SU-DHL-6 (cell line): ENCODE data around the gene ANKFY1.

Source experiments
- H2AFZ ChIP-seq: fragments of 200-600 bp; sonication (generic); 2 replicates; pipeline ENCODE4 v1.6.1; 2014; ENCODE audit warnings: low read depth, mild to moderate bottlenecking, moderate library complexity, mixed read lengths, antibody characterized with exemption, low read length; ENCODE audit not compliant: severe bottlenecking
- H3F3A ChIP-seq: fragments of 200-600 bp; shearing (Covaris generic); 2 replicates; pipeline ENCODE4 v1.6.0; 2016; ENCODE audit warnings: antibody characterized with exemption, mild to moderate bottlenecking; ENCODE audit not compliant: insufficient read depth
- H3K27ac ChIP-seq: fragments of 200-600 bp; sonication (generic); 2 replicates; pipeline ENCODE4 v1.5.1; 2016; ENCODE audit warnings: low read depth, mild to moderate bottlenecking, low read length, moderate library complexity, mixed read lengths
- H3K27me3 ChIP-seq: fragments of 200-600 bp; sonication (generic), shearing (Covaris generic); 2 replicates; pipeline ENCODE4 v1.6.0; 2014; ENCODE audit warnings: mild to moderate bottlenecking, low read length
- H3K36me3 ChIP-seq: fragments of 200-600 bp; sonication (generic); 2 replicates; pipeline ENCODE4 v1.6.1; 2014; ENCODE audit warnings: mild to moderate bottlenecking, low read length, mixed read lengths
- H3K4me2 ChIP-seq: fragments of 300-600, 200-600 bp; shearing (Covaris generic), sonication (generic); 2 replicates; pipeline ENCODE4 v1.6.0; 2014; ENCODE audit warnings: low read length, low read depth, mild to moderate bottlenecking; ENCODE audit not compliant: poor library complexity, severe bottlenecking
- H3K4me3 ChIP-seq: fragments of 200-600 bp; sonication (generic); 2 replicates; pipeline ENCODE4 v1.5.1; 2014; ENCODE audit warnings: antibody characterized with exemption, low read length, mild to moderate bottlenecking, mixed read lengths; ENCODE audit not compliant: insufficient read depth, poor library complexity, severe bottlenecking
- H3K79me2 ChIP-seq: fragments of 200-600 bp; sonication (generic); 2 replicates; pipeline ENCODE4 v1.6.1; 2014; ENCODE audit warnings: mild to moderate bottlenecking, low read length, moderate library complexity; ENCODE audit not compliant: insufficient read depth
- H3K9ac ChIP-seq: fragments of 200-600 bp; sonication (generic); 2 replicates; pipeline ENCODE4 v1.7.0; 2014; ENCODE audit warnings: mild to moderate bottlenecking, low read length
- H3K9me2 ChIP-seq: fragments of 200-600 bp; sonication (generic); replicated peaks from 2 replicates; pipeline ENCODE4 v1.6.1; 2014; ENCODE audit warnings: low read length; ENCODE audit not compliant: insufficient read depth
- H3K9me3 ChIP-seq: fragments of 200-600 bp; sonication (generic); 2 replicates; pipeline ENCODE4 v1.6.1; 2014; ENCODE audit warnings: low read length, mixed read lengths; ENCODE audit not compliant: insufficient read depth
- H4K20me1 ChIP-seq: fragments of 200-600 bp; sonication (generic); 2 replicates; pipeline ENCODE4 v1.6.1; 2014; ENCODE audit warnings: low read depth, mild to moderate bottlenecking, antibody characterized with exemption, low read length, moderate library complexity, mixed read lengths
- EZH2phosphoT487 ChIP-seq: fragments of 200-600 bp; sonication (generic), shearing (Covaris generic); conservative IDR thresholded peaks from 2 replicates; pipeline ENCODE4 v1.6.1; 2018; ENCODE audit warnings: mild to moderate bottlenecking, antibody characterized with exemption, low read length, moderate library complexity, mixed read lengths
- TF ChIP-seq, protein P1 (sequence below): fragments of 200-600 bp; sonication (generic); IDR thresholded peaks from one replicate; pipeline ENCODE4 v1.5.1; 2017; ENCODE audit warnings: antibody characterized with exemption, mild to moderate bottlenecking, low read length, moderate library complexity; ENCODE audit not compliant: insufficient read depth, poor library complexity, severe bottlenecking

ANKFY1 gene

GRCh38 chr17:4247361-4247970 is 16.3 kb downstream of the ANKFY1 start:
- no peak for TF ChIP-seq EZH2phosphoT487
- TF ChIP-seq, protein P1, sequence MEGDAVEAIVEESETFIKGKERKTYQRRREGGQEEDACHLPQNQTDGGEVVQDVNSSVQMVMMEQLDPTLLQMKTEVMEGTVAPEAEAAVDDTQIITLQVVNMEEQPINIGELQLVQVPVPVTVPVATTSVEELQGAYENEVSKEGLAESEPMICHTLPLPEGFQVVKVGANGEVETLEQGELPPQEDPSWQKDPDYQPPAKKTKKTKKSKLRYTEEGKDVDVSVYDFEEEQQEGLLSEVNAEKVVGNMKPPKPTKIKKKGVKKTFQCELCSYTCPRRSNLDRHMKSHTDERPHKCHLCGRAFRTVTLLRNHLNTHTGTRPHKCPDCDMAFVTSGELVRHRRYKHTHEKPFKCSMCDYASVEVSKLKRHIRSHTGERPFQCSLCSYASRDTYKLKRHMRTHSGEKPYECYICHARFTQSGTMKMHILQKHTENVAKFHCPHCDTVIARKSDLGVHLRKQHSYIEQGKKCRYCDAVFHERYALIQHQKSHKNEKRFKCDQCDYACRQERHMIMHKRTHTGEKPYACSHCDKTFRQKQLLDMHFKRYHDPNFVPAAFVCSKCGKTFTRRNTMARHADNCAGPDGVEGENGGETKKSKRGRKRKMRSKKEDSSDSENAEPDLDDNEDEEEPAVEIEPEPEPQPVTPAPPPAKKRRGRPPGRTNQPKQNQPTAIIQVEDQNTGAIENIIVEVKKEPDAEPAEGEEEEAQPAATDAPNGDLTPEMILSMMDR: no peak
- H3K79me2 ChIP-seq: peaks cover 93% of the 10 kb centered on the region

DNA sequence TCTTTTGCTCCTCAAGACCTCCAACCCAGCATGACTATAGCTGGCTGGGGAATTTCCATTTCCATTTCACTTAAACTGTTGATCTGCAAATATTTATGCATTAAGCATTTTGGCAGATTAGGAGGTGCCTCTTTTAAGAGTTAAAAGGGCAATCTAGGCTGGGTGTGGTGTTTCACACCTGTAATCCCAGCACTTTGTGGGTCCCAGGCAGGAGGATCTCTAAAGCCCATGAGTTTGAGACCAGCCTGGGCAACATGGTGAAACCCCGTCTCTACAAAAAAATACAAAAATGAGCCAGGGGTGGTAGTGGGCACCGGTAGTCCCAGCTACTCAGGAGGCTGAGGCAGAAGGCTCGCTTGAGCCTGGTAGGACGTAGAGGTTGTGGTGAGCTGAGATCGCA is 17.1 kb downstream of the ANKFY1 start:
- Histone ChIP-seq H3K9me2 (no peaks in the 10 kb centered on the region), H3K27me3 (no peaks in the 10 kb centered on the region), H2AFZ (no peak overlapping the region), H3K9ac (no peak overlapping the region), H4K20me1 (peaks cover 8% of the 10 kb centered on the region), H3F3A (no peaks in the 10 kb centered on the region), H3K4me3 (no peak overlapping the region), H3K9me3 (no peaks in the 10 kb centered on the region), H3K79me2 (peaks cover 89% of the 10 kb centered on the region), H3K27ac (no peak overlapping the region), H3K4me2 (no peak overlapping the region), H3K36me3 (no peaks in the 10 kb centered on the region)
- TF ChIP-seq, protein P1: no peak
- TF ChIP-seq EZH2phosphoT487: no peak

More at GRCh38 chr17:4247361-4247970, 16.3 kb downstream of the ANKFY1 start:
- Histone ChIP-seq H3F3A (no peaks in the 10 kb centered on the region), H3K4me2 (no peak overlapping the region), H3K27ac (no peak overlapping the region), H2AFZ (no peak overlapping the region), H3K9ac (no peak overlapping the region), H4K20me1 (peaks cover 8% of the 10 kb centered on the region), H3K36me3 (no peaks in the 10 kb centered on the region), H3K9me3 (no peaks in the 10 kb centered on the region), H3K9me2 (no peaks in the 10 kb centered on the region), H3K27me3 (no peaks in the 10 kb centered on the region), H3K4me3 (no peak overlapping the region)

DNA sequence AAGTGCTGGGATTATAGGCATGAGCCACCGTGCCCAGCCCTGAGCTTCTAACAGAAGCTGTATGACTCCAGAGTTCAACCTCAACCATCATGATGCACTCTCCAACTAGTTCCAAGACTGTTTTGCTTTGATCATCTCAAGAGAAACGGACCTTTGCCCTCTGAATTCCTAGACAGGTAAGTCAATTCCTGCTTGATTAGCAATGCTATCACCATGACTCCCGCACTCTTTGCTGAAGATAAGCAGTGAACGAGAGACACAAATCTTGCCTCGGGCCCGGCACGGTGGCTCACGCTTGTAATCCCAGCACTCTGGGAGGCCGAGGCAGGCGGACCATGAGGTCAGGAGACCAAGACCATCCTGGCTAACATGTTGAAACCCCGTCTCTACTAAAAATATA is 22.2 kb downstream of the ANKFY1 start:
- TF ChIP-seq, protein P1: no peak
- TF ChIP-seq EZH2phosphoT487: no peak
- Histone ChIP-seq H3K4me2 (no peak overlapping the region), H3K27ac (no peak overlapping the region), H3K4me3 (no peak overlapping the region), H3K9ac (no peak overlapping the region), H3K36me3 (peaks cover 9% of the 10 kb centered on the region; the same call in 1 of the 2 replicates), H3K9me2 (no peaks in the 10 kb centered on the region), H3K9me3 (no peaks in the 10 kb centered on the region), H3K79me2 (peaks cover 40% of the 10 kb centered on the region), H2AFZ (no peak overlapping the region), H3K27me3 (no peaks in the 10 kb centered on the region), H3F3A (0 out of 2 replicates have a peak, but pooled peaks cover 3% of the 10 kb centered on the region), H4K20me1 (no peaks in the 10 kb centered on the region)
